Smooth muscle cell (in vitro differentiated cells): Measurements from ENCODE around the gene SPDYA. TPM values are rescaled to one million over a fixed set of nuclear protein-coding genes. Genes with fewer than 3 reads are reported as not detected.

ENCODE experiments used
- DNase-seq: peaks from one replicate; lab custom pipeline; 2025; ENCODE audit not compliant: unreplicated experiment; lab: John Stamatoyannopoulos, UW
- H2AFZ ChIP-seq: fragments of 200-600 bp; sonication (generic); 2 replicates; pipeline ENCODE4 v1.6.0; 2016; ENCODE audit warnings: antibody characterized with exemption, low read depth, mild to moderate bottlenecking
- H3F3A ChIP-seq: fragments of 200-600 bp; sonication (generic); 2 replicates; pipeline ENCODE4 v1.6.0; 2017; ENCODE audit warnings: antibody characterized with exemption, low read depth
- H3K27ac ChIP-seq: fragments of 200-600 bp; sonication (generic); 2 replicates; pipeline ENCODE4 v1.5.1; 2016; ENCODE audit warnings: low read depth, mild to moderate bottlenecking
- H3K27me3 ChIP-seq: fragments of 200-600 bp; sonication (generic); 2 replicates; pipeline ENCODE4 v1.6.1; 2016; ENCODE audit warnings: low read depth, mild to moderate bottlenecking
- H3K36me3 ChIP-seq: fragments of 200-600 bp; sonication (generic); 2 replicates; pipeline ENCODE4 v1.5.1; 2016; ENCODE audit warnings: low read depth
- H3K4me1 ChIP-seq: fragments of 200-600 bp; sonication (generic); 2 replicates; pipeline ENCODE4 v1.5.1; 2016; ENCODE audit warnings: low read depth
- H3K4me2 ChIP-seq: fragments of 200-600 bp; sonication (generic); 2 replicates; pipeline ENCODE4 v1.6.0; 2016; ENCODE audit warnings: mild to moderate bottlenecking
- H3K4me3 ChIP-seq: fragments of 200-600 bp; sonication (generic); 2 replicates; pipeline ENCODE4 v1.5.1; 2016; ENCODE audit warnings: mild to moderate bottlenecking
- H3K79me2 ChIP-seq: fragments of 200-600 bp; sonication (generic); 2 replicates; pipeline ENCODE4 v1.6.0; 2016; ENCODE audit warnings: low read depth, mild to moderate bottlenecking
- H3K9ac ChIP-seq: fragments of 200-600 bp; sonication (generic); 2 replicates; pipeline ENCODE4 v1.6.0; 2016; ENCODE audit warnings: low read depth
- H3K9me3 ChIP-seq: fragments of 200-600 bp; sonication (generic); replicated peaks from 2 replicates; pipeline ENCODE4 v1.5.1; 2016; ENCODE audit warnings: low read depth
- H4K20me1 ChIP-seq: fragments of 200-600 bp; sonication (generic); 2 replicates; pipeline ENCODE4 v1.6.0; 2016; ENCODE audit warnings: low read depth
- WGBS: methylation state at CpG from one replicate; pipeline ENCODE4 v1.1.7; 2016; ENCODE audit warnings: low lambda C conversion rate; 5-methylcytosine and 5-hydroxymethylcytosine counted together
- polyA plus RNA-seq: library from polyadenylated mRNA; unstranded; fragments of >200 nt; fragmentation: Nextera tagmentation; extraction: Ambion mirVana; gene quantifications from 2 replicates; pipeline ENCODE4 v1.2.1, GENCODE V29; 2016
- total RNA-seq: library from RNA; depleted of rRNA; stranded (reverse); fragments of >200 nt; gene quantifications from 2 replicates; pipeline ENCODE4 v1.2.3, GENCODE V29; 2014
- TF ChIP-seq, protein P1 (sequence below): fragments of 200-600 bp; sonication (generic); IDR thresholded peaks from 2 replicates; pipeline ENCODE4 v1.5.1; 2017; ENCODE audit warnings: borderline replicate concordance, mild to moderate bottlenecking, antibody characterized with exemption; ENCODE audit not compliant: insufficient read depth, poor library complexity, severe bottlenecking

SPDYA gene
- total and polyA plus RNA-seq, 2 experiments from 2014 or later = 0.56 to 1.2 TPM

- DNase-seq = no peak
- Histone ChIP-seq H2AFZ (peak overlapping the region; percentile 83), H3K27ac (peak overlapping the region; percentile 88), H4K20me1 (peaks cover 55% of the 10 kb centered on the region), H3K4me2 (peak overlapping the region; percentile 100), H3K9me3 (no peaks in the 10 kb centered on the region), H3K27me3 (no peaks in the 10 kb centered on the region), H3F3A (peaks cover 6% of the 10 kb centered on the region), H3K36me3 (no peaks in the 10 kb centered on the region), H3K9ac (peak overlapping the region; percentile 90), H3K4me3 (peak overlapping the region; percentile 90), H3K4me1 (peaks cover 18% of the 10 kb centered on the region), H3K79me2 (peaks cover 58% of the 10 kb centered on the region)
- TF ChIP-seq, protein P1, sequence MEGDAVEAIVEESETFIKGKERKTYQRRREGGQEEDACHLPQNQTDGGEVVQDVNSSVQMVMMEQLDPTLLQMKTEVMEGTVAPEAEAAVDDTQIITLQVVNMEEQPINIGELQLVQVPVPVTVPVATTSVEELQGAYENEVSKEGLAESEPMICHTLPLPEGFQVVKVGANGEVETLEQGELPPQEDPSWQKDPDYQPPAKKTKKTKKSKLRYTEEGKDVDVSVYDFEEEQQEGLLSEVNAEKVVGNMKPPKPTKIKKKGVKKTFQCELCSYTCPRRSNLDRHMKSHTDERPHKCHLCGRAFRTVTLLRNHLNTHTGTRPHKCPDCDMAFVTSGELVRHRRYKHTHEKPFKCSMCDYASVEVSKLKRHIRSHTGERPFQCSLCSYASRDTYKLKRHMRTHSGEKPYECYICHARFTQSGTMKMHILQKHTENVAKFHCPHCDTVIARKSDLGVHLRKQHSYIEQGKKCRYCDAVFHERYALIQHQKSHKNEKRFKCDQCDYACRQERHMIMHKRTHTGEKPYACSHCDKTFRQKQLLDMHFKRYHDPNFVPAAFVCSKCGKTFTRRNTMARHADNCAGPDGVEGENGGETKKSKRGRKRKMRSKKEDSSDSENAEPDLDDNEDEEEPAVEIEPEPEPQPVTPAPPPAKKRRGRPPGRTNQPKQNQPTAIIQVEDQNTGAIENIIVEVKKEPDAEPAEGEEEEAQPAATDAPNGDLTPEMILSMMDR = no peak
- 0% methylated on average over 19 of the region's 19 CpGs for WGBS
Measured at GRCh38 chr2:28895189-28895893, 84.7 kb downstream of the SPDYA start.

DNA sequence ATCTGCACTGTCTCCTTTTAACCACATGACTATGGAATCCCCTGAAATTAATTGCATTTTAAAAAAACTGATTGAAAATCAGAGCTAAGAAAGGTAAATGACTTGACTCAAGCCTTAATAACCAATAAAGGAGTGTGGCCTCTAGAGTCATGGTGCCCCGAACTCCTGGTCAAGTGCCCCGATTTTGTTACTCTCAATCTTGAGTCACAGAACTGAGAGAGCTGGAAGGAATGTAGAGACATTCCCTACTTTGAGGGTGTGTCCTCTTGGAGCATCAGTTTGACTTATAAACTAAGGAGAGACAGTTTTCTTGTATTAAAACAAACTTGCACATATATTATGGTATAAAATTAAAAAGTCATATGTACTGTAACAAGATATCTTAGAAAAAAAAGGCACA lies 86.3 kb downstream of the SPDYA start:
- Histone ChIP-seq H3K27me3 (no peaks in the 10 kb centered on the region), H3K4me3 (no peak overlapping the region), H3K4me1 (peaks cover 18% of the 10 kb centered on the region), H3K4me2 (peak overlapping the region; percentile 100), H3K36me3 (no peaks in the 10 kb centered on the region), H3K27ac (peak overlapping the region; percentile 88), H2AFZ (no peak overlapping the region), H4K20me1 (peaks cover 70% of the 10 kb centered on the region), H3K9ac (peak overlapping the region; percentile 90), H3K79me2 (peaks cover 74% of the 10 kb centered on the region), H3K9me3 (no peaks in the 10 kb centered on the region), H3F3A (peaks cover 6% of the 10 kb centered on the region)
- TF ChIP-seq, protein P1 = no peak
- 55% methylated on average over 2 of the region's 2 CpGs for WGBS
- DNase-seq = no peak

GRCh38 chr2:28898048-28898447 lies 87.4 kb downstream of the SPDYA start:
- DNase-seq = no peak
- Histone ChIP-seq H3K36me3 (no peaks in the 10 kb centered on the region), H3K27ac (no peak overlapping the region), H3K4me3 (no peak overlapping the region), H3K79me2 (peaks cover 86% of the 10 kb centered on the region), H3K9me3 (no peaks in the 10 kb centered on the region), H4K20me1 (peaks cover 82% of the 10 kb centered on the region), H3K9ac (no peak overlapping the region), H3K4me2 (no peak overlapping the region), H3K4me1 (peaks cover 18% of the 10 kb centered on the region), H3K27me3 (no peaks in the 10 kb centered on the region), H2AFZ (no peak overlapping the region), H3F3A (peaks cover under 1% of the 10 kb centered on the region)
- 72% methylated on average over 1 of the region's 1 CpG for WGBS
- TF ChIP-seq, protein P1 = no peak

Other genes with a start within 250 kb of the SPDYA start
- gene PPP1CB, start 59.0 kb upstream of the SPDYA start, total RNA-seq = 193 and 224 TPM in 2 replicates
- 66.8 and 92.0 TPM in 2 replicates for gene PPP1CB, start 59.0 kb upstream of the SPDYA start, polyA plus RNA-seq
- 6.5 and 13.1 TPM in 2 replicates for gene TRMT61B, start 59.5 kb downstream of the SPDYA start, total RNA-seq
- gene TRMT61B, start 59.5 kb downstream of the SPDYA start, polyA plus RNA-seq = 8.5 and 9.7 TPM in 2 replicates
- gene WDR43, start 83.8 kb downstream of the SPDYA start, total RNA-seq = 37.8 and 44.9 TPM in 2 replicates
- 12.5 and 27.5 TPM in 2 replicates for gene WDR43, start 83.8 kb downstream of the SPDYA start, polyA plus RNA-seq
- 0.09 and 0.72 TPM in 2 replicates for gene TOGARAM2, start 170.5 kb downstream of the SPDYA start, total RNA-seq
- gene TOGARAM2, start 170.5 kb downstream of the SPDYA start, polyA plus RNA-seq = 1.1 and 1.9 TPM in 2 replicates